ENCODE measurements around the gene PCID2.

DNA sequence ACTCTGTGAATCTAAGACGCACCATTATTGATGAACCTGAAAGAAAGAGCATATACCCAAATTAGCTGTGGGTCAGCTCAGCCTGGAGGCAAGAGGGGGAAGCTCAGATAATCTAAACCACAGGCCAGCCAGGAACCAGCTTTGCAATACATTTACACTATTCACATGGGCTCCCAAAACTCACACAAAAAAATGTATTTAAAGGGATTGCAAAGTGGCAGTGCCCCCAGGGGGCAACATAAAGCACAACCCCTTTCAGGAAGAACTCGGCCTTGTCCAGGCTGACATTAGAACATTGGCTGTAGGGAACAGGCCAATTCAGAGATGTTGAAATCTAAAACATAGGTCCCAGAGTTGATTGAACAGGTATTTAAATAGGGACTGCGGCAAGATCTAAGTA is 53.3 kb downstream of the PCID2 start:
- TF ChIP-seq, protein P1, sequence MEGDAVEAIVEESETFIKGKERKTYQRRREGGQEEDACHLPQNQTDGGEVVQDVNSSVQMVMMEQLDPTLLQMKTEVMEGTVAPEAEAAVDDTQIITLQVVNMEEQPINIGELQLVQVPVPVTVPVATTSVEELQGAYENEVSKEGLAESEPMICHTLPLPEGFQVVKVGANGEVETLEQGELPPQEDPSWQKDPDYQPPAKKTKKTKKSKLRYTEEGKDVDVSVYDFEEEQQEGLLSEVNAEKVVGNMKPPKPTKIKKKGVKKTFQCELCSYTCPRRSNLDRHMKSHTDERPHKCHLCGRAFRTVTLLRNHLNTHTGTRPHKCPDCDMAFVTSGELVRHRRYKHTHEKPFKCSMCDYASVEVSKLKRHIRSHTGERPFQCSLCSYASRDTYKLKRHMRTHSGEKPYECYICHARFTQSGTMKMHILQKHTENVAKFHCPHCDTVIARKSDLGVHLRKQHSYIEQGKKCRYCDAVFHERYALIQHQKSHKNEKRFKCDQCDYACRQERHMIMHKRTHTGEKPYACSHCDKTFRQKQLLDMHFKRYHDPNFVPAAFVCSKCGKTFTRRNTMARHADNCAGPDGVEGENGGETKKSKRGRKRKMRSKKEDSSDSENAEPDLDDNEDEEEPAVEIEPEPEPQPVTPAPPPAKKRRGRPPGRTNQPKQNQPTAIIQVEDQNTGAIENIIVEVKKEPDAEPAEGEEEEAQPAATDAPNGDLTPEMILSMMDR (IDR thresholded peaks at IDR 0.05): no peak
- no peak for TF ChIP-seq POLR2AphosphoS5 (IDR thresholded peaks at IDR 0.05)
- TF ChIP-seq POLR2A (IDR thresholded peaks at IDR 0.05): no peak
